Stimulated activated CD4-positive, alpha-beta T cell treated with anti-CD3 and anti-CD28 coated beads, Interleukin-12 subunit alpha, Interleukin-12 subunit beta, amount 100 ng/mL, for 48 hours (primary cell): ENCODE measurements around the gene FABP3.

Experiments used
- DNase-seq, 3 donors: peaks; one replicate each; pipeline ENCODE4 v3.0.0-alpha.2; 2020; ENCODE audit warnings: low read depth in 2 of 3, low spot score in 1 of 3

The FABP3 gene

GRCh38 chr1:31324992-31325391 lies 47.9 kb downstream of the FABP3 start:
- DNase-seq, result no peak

DNA sequence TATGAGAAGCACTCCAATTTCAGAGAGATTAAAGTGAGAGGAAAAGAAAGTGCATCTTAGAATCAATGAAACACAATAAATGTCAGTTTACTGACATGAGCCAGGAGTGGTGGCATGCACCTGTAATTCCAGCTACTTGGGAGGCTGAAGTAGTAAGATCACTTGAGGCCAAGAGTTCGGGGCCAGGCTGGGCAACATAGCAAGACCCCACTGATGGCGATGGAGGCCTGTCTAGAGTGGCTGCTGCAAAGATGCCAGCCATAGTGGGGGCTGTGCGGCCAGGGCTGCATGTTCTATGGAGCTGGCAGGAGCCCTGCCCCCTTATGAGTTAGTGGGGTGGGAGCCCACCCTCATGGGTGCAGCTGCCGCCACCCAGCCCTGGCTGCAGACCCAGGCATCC lies 48.8 kb downstream of the FABP3 start:
- no peak for DNase-seq

- no peak for DNase-seq
These were observed 54.7 kb downstream of the FABP3 start for GRCh38 chr1:31318146-31318545.

- DNase-seq, result no peak
These were observed 57.0 kb downstream of the FABP3 start for GRCh38 chr1:31315902-31316301.
